ENCODE results near the gene NCAM2.

Gene NCAM2

DNA sequence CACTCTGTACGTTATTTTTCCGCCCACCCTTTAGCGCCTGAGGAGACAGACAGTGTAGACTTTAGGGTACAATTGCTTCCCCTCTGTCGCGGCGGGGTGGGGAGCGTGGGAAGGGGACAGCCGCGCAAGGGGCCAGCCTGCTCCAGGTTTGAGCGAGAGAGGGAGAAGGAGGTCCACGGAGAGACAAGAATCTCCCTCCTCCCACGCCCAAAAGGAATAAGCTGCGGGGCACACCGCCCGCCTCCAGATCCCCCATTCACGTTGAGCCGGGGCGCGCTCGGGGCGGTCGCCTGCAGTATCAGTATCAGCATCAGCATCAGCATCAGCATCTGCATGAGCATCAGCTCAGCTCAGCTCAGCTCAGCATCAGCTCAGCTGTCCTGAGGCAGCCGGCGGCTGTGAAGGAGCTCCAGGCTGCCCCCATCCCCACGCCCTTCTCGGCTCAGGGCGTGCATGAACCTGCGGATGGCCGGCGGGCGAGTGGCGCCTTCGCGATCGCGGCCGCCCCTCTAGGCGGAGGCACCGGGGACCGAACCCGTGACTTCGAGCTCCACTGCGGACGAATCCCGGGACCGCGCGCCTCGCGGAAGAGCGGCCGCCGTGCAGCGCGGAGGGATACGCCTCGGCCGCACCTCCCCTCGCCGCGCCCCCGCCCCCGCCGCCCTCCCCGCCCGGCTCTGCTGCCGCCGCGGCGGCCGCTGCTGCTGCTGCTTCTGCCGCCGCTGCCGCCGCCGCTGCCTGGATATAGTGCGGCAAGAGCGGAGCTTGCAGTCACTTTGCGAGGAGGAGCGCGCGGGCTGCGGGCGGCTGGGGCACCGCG, at the start of gene NCAM2:
Gene NCAM2, plus strand, starts transcription at position 774 of the 820 bp plus-strand sequence.
- ATAC-seq: peak; percentile 58 to 68

DNA sequence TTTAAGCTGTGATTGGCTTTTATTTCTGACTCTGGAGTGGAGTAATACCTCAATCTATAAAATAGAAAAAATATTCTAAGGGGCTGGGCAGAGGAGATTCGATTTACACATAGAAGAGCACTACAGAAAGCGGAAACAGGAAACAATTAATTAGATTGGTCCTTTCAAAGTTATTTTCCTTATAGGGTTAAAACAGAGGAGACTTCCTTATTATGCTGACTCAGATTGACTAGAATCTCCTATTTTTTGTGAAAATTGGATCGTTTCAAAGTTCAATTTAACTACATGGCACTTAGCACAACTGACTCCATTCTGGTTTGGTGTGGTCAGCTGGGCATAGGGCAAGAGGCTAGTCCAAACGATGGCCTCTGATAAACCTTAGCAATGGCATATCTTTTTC, 48.3 kb upstream of the NCAM2 start:
- no peak for ATAC-seq

- no peak for ATAC-seq
These were observed 32.4 kb upstream of the NCAM2 start for GRCh38 chr21:20965816-20966215.

DNA sequence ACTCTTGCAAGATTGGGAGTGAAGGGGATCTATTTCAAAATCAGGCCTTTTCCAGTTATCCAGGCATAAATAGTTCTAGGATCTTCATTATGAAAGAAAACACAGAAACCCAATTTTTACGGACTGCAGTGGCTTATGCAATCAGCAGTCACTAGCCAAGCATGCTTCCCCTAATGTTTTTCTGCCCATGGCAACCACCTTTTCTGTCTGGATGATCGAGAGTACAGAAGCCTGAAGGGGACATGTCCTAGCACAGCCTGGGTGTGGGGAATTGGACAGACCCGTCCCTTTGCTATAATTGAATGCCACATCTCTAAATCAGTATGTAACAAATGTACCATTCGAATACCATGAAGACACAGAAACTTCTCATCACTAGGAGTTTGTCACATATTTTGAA, 29.8 kb upstream of the NCAM2 start:
- ATAC-seq: no peak

DNA sequence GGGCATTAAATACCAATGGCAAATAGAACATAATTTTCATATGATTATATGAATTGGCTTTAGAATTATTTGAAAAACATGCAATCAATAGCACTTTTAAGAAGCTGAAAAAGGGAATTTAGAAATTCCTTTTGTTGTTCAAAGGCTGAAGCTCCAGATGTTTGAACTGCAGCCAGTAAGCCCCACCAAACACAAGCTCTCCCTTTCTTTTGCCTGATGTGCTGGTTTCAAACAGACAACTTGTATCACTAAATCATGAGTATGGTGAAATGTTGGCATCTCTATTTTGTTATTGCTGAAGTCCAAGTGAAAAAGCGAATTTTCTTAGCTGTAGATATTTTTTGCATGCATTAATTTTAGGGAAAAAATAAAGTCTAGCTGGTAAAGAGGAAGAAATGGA, 27.5 kb upstream of the NCAM2 start:
- no peak for ATAC-seq

GRCh38 chr21:20971296-20971921, 26.8 kb upstream of the NCAM2 start:
- no peak for ATAC-seq

GRCh38 chr21:20994790-20995189, 3.4 kb upstream of the NCAM2 start:
- ATAC-seq: no peak

DNA sequence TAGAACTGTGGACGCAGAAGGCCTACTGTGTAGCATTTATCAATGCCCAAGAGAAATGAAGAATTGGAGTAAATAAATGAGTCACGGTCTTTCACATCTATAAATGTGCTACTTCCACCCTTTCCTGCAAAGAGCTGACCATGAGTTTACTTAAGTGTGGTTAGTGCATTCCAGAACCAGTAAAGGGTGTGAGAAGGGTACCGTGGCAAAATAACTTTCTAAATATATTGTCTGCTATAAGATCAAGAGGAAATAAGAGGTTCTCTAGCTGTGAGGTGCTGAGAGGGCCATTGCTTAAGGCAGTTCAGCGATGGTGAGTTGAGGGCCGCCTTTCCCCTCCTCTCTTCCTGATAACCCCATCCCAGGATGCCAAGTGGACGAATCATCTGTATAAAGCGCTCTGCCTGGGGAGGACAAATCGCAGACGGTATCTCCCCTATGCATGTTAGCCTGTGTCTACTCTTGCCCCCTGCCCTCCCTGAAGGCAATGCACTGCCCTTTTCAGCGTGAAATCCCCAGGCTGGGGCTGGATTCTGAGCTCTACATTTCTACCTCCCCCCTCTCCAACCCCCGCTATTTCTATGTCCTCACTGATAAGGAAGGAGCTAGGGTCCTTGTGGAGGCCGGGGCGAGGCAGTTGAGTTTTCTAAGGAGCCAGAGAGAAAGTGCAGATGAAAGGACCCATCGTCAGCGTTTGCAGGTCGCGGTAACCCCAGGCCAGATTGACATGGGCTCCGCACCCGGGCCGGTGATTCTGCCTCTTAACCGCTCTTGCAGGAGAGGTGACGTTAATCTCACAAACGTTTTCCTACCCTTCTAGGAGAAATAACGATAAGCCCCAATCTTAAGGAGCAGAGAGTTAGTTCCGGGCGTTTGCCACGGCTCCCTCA, 1.5 kb upstream of the NCAM2 start:
- no peak for ATAC-seq

- no peak for ATAC-seq
These were observed 936 bp upstream of the NCAM2 start for GRCh38 chr21:20997311-20997635.

DNA sequence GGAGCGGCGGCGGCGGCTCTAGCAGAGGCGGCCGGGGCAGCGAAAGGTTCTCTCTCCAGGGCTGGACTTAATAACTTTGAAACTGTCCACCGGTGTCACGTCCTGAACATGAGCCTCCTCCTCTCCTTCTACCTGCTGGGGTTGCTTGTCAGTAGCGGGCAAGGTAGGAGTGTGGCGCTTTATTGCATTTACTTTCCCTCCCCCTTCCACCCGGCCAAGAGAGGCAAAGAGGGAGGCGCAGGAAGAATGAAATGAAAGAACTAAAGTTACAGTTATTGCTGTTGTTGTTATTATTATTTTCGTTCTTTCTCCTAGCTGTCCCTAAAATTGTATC, 214 bp downstream of the NCAM2 start:
- ATAC-seq: peak in 1 of 2 donors; percentile 30

DNA sequence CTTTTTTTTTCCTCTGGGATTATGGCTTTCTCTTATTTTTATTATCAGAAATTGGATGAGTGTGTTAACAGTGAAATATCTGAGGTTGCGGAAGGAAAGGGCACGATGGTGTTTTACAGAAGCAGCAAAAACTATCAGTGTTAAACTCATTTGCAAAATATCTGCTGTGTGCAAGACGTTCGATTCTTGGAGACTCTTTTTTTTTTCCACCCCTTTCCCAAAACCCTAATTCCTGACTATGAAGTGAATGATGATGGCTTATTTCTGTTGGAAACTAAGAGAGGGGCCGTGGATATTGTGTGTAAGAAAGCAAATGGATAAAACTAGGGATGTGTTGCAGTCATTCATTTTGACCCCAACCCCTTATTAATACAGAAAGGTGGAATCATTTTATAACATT, 677 bp downstream of the NCAM2 start:
- no peak for ATAC-seq

- ATAC-seq: no peak
These were observed 1.4 kb downstream of the NCAM2 start for GRCh38 chr21:20999659-21000058.

DNA sequence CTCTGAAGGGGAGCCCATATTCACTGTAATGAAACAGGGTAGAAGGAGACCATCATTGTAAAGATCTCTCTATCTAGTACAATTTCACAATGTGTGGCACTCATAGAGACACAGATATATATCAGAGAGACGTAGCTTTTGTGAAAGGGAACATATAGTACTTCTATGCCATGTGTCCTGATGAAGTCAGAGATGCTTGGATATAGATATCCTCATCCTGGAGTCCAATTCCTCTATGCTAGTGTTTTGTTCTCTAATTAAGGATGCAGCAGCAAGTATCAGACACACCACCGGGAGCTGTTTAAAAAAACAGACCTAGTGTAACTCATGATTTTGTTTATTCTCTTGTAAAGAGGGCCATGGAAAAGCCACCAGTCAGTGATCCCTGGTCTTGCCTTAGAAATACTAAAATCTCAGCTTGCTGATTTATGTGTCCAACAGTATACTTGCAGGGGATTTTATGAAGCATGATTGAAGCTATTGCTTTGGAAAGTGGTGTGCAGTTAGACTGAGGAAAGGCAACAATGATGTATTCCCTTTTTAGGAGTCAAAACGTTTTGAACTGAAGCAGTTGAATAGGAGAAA, 2.5 kb downstream of the NCAM2 start:
- ATAC-seq: no peak

DNA sequence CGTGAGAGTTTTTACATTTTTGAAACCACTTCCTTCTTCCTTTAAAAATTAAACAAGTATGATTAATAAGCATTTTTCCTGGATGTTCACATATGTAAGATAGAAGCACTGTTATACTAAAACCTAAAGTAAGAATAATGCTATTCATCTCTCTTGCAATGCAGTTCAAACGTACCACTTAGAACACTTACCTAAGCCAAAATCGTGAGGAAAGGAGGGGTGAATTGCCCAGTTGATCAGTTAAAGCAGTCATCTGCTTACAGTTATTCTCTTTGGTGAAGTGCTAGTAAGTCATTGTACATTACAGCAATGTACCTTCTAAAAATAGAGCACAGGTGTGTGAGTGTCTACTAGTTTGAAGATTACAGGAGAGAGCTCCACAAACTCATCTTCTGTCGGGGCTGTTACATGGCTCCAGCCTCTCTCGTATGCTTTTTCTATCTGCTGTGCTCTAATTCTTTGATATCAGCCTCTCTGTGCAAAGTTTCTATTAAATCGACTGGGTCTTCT, 3.4 kb downstream of the NCAM2 start:
- ATAC-seq: no peak

DNA sequence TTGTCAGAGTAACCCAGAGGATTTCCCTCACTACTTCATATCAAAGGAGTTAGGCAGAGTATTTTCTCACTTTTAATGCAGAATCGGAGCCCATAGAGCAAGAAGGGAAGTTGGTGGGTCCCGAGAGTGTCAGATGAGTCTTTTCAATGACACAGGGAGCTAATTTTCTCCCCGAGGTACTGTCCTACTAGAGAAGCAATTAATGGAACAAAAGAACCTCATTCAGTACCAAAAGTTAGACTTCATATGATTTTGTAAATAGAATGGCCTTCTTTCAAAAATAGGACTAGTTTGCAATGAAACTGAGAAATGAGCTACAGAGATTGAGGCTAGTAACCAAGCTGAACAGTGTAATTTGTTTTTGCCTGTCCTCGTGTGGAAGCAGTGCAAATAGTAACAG, 3.9 kb downstream of the NCAM2 start:
- ATAC-seq: no peak

DNA sequence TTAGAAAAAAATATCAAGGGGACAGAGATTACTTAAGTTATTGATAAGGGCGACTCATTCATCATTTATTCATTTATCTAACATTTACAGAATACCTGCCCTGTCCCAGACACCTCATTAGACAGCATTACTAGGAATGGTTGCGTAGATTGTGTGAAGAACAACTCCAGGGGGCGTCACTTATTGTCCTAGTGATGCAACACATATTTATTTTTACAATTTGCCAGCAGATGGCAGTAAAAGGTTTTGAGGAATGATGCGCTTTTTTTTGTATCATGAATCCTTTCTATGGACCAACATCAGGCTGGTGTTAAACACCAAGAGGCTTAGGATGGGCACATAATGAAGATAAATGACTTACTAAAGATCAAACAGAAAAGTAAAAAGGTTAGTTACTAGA, 5.5 kb downstream of the NCAM2 start:
- ATAC-seq: no peak

DNA sequence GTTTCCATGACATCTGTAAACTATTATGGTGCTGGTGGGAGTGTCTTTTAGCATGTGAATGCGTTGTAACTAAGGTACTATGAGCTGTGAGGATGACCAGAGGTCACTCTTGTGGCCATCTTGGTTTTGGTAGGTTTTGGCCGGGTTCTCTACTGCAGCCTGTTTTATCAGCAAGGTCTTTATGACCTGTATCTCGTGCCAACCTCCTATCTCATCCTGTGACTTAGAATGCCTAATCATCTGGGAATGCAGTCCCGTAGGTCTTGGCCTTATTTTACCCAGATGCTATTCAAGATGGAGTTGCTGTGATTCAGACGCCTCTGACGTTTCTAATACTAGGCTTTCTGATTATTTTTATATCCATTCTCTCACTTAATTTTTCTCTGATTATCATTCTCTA, 9.4 kb downstream of the NCAM2 start:
- no peak for ATAC-seq

- ATAC-seq: no peak
These were observed 12.0 kb downstream of the NCAM2 start for GRCh38 chr21:21010228-21010627.

DNA sequence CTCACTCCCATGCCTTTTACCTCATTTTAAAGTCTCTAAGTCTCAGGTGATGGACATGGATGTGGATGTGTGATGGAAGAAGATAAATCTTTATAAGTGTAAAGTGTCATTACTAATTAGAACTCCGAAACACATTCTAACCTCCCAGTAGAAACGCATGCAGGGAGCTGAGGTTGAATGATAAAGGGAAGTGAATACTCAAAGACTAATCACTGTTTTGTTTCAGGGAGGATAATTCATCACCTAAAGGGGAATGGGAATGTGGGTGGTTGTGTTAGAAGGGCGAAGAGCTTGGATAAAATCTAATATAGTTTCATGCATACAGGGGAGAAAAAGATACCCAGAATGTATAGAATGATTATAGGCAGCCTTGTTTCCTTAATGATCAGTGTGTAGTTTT, 12.5 kb downstream of the NCAM2 start:
- no peak for ATAC-seq

GRCh38 chr21:21018821-21019220, 20.6 kb downstream of the NCAM2 start:
- ATAC-seq: no peak

DNA sequence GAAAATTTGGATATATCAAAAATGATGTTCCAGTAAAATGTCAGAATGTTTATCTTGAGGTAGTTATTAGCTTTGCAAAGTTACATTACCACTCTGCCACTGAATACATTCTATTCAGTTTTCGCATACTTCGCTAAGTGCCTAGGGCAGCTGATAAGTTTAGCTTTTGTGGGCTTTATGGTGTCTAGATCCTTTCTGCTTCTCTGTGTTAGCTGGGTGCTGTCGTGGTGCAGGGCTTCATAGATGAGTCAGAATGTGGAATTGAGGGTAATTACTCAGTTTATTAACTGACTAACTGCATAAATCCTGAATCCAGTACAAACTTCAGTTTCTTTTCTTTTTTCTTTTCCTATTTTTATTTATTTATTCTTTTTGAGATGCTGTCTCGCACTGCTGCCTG, 21.5 kb downstream of the NCAM2 start:
- ATAC-seq: no peak

GRCh38 chr21:21025742-21026141, 27.5 kb downstream of the NCAM2 start:
- no peak for ATAC-seq

DNA sequence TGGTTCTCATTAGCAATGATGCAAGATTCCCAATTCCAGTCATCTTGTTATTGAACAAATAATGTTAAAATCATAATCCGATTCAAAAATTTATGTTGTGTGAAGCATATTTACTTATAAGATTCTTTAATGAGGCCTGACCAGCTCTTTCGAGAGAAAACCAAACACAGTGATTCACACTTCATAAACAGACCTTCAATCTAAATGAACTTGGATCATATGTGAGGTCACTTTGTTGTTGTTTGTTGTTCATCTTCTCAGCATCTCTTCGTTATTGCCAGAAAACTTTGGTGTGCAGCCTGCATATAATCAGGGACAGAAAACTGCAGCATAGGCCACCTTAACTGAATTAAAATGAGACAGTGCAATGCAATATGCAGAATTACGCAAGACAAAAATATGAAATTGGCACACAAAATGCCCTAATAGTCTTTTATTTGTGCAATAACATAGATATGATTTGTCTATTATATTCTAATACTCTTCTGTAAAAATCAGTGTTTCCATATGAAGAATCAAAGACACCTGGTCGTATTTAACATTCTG, 30.1 kb downstream of the NCAM2 start:
- no peak for ATAC-seq

Measured in activated CD4-positive, CD25-positive, alpha-beta regulatory T cell treated with anti-CD3 and anti-CD28 coated beads, Interleukin-2, amount 50 U/mL, for 24 hours (primary cell).